ENCODE data around the gene NOX5. TPM values are rescaled to one million over a fixed set of nuclear protein-coding genes. Genes with fewer than 3 reads are reported as not detected.

Gene NOX5
- total and polyA plus RNA-seq, 4 donors: under 0.01 to 0.08 (median 0.01) TPM

DNA sequence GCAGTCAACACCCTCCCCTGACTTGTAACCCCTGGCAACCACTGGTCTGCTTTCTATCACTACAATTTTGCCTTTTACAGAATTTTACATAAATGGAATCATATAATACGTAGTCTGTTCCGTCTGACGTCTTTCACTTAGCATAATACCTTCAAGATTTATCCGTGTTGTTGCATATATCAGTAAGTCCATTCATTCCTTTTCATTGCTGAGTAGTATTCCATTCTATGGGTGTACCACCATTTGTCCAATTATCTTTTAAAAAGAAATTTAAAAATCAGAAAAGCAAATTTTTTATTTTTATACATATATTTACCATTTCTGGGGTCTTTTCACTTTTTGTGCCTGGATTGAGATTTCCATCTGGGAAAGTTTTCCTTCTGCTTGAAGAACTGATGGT is 35.5 kb downstream of the NOX5 start (continued):
- TF ChIP-seq, protein P1, sequence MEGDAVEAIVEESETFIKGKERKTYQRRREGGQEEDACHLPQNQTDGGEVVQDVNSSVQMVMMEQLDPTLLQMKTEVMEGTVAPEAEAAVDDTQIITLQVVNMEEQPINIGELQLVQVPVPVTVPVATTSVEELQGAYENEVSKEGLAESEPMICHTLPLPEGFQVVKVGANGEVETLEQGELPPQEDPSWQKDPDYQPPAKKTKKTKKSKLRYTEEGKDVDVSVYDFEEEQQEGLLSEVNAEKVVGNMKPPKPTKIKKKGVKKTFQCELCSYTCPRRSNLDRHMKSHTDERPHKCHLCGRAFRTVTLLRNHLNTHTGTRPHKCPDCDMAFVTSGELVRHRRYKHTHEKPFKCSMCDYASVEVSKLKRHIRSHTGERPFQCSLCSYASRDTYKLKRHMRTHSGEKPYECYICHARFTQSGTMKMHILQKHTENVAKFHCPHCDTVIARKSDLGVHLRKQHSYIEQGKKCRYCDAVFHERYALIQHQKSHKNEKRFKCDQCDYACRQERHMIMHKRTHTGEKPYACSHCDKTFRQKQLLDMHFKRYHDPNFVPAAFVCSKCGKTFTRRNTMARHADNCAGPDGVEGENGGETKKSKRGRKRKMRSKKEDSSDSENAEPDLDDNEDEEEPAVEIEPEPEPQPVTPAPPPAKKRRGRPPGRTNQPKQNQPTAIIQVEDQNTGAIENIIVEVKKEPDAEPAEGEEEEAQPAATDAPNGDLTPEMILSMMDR (IDR thresholded peaks at IDR 0.05; ENCODE audit: low read depth, low read length, missing input control): no peak
- TF ChIP-seq RAD21 (IDR thresholded peaks at IDR 0.05) (no peak), JUND (IDR thresholded peaks at IDR 0.05) (no peak)

DNA sequence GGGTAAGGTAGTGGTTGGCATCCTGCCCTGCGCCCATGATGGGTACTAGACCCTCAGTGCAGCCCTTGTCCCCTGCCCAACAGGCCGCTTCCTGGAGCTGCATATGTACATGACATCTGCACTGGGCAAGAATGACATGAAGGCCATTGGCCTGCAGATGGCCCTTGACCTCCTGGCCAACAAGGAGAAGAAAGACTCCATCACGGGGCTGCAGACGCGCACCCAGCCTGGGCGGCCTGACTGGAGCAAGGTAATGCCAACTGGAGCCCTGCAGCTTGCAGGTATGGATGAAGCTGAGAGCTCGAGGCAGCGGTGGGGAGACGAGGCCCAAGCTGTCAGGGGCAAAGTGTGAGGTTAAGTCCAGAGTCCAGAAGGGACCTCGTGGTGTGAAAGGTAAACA is 40.8 kb downstream of the NOX5 start:
- Histone ChIP-seq H3K4me1 (ENCODE audit: control insufficient read depth in 4 of 4, insufficient read depth in 4 of 4, low read length in 3 of 4) (peaks cover 0 to 13% (median 7%) of the 10 kb centered on the region in 4 donors), H3K27ac (ENCODE audit: low read depth in 1 of 2, low read length in 2 of 2) (no peak overlapping the region), H3K27me3 (ENCODE audit: control insufficient read depth in 4 of 4, insufficient read depth in 4 of 4, low read length in 3 of 4) (no peaks in the 10 kb centered on the region), H3K9me3 (ENCODE audit: control insufficient read depth in 4 of 4, low read length in 3 of 4) (no peaks in the 10 kb centered on the region), H3K4me3 (ENCODE audit: low read depth in 1 of 3, low read length in 3 of 3) (no peak overlapping the region), H3K9ac (ENCODE audit: low read depth in 1 of 2, low read length in 2 of 2) (no peak overlapping the region), H3K36me3 (ENCODE audit: control insufficient read depth in 4 of 4, insufficient read depth in 3 of 4, low read depth in 1 of 4, low read length in 3 of 4) (no peaks in the 10 kb centered on the region)
- TF ChIP-seq EGR1 (IDR thresholded peaks at IDR 0.05; ENCODE audit: low read depth in 2 of 2): no peak
- peak; percentile 13 to 27 for TF ChIP-seq HNF4A (conservative IDR thresholded peaks at IDR 0.05)
- no peak for DNase-seq (ENCODE audit: low spot score)
- WGBS: 79% methylated on average over 10 of the region's 10 CpGs

DNA sequence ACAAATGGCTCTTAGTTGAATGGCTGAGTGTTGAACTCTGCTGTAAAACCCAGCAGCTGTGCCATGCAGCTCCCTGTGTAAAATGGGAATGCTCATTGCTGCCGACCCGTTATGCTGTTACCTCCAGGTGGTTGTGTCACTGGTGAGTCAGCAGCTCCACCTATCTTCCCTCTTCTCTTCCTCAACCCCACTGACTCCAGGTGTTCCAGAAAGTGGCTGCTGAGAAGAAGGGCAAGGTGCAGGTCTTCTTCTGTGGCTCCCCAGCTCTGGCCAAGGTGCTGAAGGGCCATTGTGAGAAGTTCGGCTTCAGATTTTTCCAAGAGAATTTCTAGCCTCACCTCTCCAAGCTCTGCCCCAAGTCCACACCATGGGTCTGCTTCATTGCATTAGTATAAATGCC is 41.9 kb downstream of the NOX5 start:
- DNase-seq (ENCODE audit: low spot score): no peak
- Histone ChIP-seq H3K9ac (ENCODE audit: low read depth in 1 of 2, low read length in 2 of 2) (no peak overlapping the region), H3K4me3 (ENCODE audit: low read depth in 1 of 3, low read length in 3 of 3) (no peak overlapping the region), H3K4me1 (ENCODE audit: control insufficient read depth in 4 of 4, insufficient read depth in 4 of 4, low read length in 3 of 4) (peaks cover 0 to 13% (median 9%) of the 10 kb centered on the region in 4 donors), H3K36me3 (ENCODE audit: control insufficient read depth in 4 of 4, insufficient read depth in 3 of 4, low read depth in 1 of 4, low read length in 3 of 4) (no peaks in the 10 kb centered on the region), H3K27ac (ENCODE audit: low read depth in 1 of 2, low read length in 2 of 2) (no peak overlapping the region), H3K9me3 (ENCODE audit: control insufficient read depth in 4 of 4, low read length in 3 of 4) (no peaks in the 10 kb centered on the region), H3K27me3 (ENCODE audit: control insufficient read depth in 4 of 4, insufficient read depth in 4 of 4, low read length in 3 of 4) (no peaks in the 10 kb centered on the region)
- 60% methylated on average over 3 of the region's 3 CpGs for WGBS
- TF ChIP-seq HNF4A (conservative IDR thresholded peaks at IDR 0.05): no peak
- TF ChIP-seq, protein P2, sequence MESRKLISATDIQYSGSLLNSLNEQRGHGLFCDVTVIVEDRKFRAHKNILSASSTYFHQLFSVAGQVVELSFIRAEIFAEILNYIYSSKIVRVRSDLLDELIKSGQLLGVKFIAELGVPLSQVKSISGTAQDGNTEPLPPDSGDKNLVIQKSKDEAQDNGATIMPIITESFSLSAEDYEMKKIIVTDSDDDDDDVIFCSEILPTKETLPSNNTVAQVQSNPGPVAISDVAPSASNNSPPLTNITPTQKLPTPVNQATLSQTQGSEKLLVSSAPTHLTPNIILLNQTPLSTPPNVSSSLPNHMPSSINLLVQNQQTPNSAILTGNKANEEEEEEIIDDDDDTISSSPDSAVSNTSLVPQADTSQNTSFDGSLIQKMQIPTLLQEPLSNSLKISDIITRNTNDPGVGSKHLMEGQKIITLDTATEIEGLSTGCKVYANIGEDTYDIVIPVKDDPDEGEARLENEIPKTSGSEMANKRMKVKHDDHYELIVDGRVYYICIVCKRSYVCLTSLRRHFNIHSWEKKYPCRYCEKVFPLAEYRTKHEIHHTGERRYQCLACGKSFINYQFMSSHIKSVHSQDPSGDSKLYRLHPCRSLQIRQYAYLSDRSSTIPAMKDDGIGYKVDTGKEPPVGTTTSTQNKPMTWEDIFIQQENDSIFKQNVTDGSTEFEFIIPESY (IDR thresholded peaks at IDR 0.05): no peak
- no peak for TF ChIP-seq RXRA (IDR thresholded peaks at IDR 0.05)
- TF ChIP-seq HNF4G (IDR thresholded peaks at IDR 0.05): no peak
- no peak for TF ChIP-seq SP1 (IDR thresholded peaks at IDR 0.05)
- TF ChIP-seq, protein P3, sequence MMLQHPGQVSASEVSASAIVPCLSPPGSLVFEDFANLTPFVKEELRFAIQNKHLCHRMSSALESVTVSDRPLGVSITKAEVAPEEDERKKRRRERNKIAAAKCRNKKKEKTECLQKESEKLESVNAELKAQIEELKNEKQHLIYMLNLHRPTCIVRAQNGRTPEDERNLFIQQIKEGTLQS (IDR thresholded peaks at IDR 0.05): no peak
- TF ChIP-seq, protein P4, sequence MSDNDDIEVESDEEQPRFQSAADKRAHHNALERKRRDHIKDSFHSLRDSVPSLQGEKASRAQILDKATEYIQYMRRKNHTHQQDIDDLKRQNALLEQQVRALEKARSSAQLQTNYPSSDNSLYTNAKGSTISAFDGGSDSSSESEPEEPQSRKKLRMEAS (IDR thresholded peaks at IDR 0.05): no peak
- TF ChIP-seq, protein P1 (IDR thresholded peaks at IDR 0.05; ENCODE audit: low read depth, low read length, missing input control): no peak
- no peak for TF ChIP-seq EGR1 (IDR thresholded peaks at IDR 0.05; ENCODE audit: low read depth in 2 of 2)
- TF ChIP-seq JUND (IDR thresholded peaks at IDR 0.05): no peak
- no peak for TF ChIP-seq FOXA1 (IDR thresholded peaks at IDR 0.05)
- TF ChIP-seq, protein P5, sequence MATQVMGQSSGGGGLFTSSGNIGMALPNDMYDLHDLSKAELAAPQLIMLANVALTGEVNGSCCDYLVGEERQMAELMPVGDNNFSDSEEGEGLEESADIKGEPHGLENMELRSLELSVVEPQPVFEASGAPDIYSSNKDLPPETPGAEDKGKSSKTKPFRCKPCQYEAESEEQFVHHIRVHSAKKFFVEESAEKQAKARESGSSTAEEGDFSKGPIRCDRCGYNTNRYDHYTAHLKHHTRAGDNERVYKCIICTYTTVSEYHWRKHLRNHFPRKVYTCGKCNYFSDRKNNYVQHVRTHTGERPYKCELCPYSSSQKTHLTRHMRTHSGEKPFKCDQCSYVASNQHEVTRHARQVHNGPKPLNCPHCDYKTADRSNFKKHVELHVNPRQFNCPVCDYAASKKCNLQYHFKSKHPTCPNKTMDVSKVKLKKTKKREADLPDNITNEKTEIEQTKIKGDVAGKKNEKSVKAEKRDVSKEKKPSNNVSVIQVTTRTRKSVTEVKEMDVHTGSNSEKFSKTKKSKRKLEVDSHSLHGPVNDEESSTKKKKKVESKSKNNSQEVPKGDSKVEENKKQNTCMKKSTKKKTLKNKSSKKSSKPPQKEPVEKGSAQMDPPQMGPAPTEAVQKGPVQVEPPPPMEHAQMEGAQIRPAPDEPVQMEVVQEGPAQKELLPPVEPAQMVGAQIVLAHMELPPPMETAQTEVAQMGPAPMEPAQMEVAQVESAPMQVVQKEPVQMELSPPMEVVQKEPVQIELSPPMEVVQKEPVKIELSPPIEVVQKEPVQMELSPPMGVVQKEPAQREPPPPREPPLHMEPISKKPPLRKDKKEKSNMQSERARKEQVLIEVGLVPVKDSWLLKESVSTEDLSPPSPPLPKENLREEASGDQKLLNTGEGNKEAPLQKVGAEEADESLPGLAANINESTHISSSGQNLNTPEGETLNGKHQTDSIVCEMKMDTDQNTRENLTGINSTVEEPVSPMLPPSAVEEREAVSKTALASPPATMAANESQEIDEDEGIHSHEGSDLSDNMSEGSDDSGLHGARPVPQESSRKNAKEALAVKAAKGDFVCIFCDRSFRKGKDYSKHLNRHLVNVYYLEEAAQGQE (IDR thresholded peaks at IDR 0.05): no peak
- TF ChIP-seq RAD21 (IDR thresholded peaks at IDR 0.05): no peak
- TF ChIP-seq FOXA2 (IDR thresholded peaks at IDR 0.05): no peak
- TF ChIP-seq GABPA (IDR thresholded peaks at IDR 0.05 in 1 of 2, conservative IDR thresholded peaks at IDR 0.05 in 1 of 2): no peak
- no peak for TF ChIP-seq YY1 (IDR thresholded peaks at IDR 0.05)
- TF ChIP-seq TAF1 (conservative IDR thresholded peaks at IDR 0.05): no peak

Measured in liver (tissue), 9 donors.